Measurements from ENCODE around the gene TP53I13. TPM values are rescaled to one million over a fixed set of nuclear protein-coding genes. Genes with fewer than 3 reads are reported as not detected.
A peak's percentile ranks its signal among the peaks of the same experiment; 100 is the strongest.

Gene TP53I13
- total and polyA plus RNA-seq, 4 donors = 24.2 to 126 (median 61.4) TPM

DNA sequence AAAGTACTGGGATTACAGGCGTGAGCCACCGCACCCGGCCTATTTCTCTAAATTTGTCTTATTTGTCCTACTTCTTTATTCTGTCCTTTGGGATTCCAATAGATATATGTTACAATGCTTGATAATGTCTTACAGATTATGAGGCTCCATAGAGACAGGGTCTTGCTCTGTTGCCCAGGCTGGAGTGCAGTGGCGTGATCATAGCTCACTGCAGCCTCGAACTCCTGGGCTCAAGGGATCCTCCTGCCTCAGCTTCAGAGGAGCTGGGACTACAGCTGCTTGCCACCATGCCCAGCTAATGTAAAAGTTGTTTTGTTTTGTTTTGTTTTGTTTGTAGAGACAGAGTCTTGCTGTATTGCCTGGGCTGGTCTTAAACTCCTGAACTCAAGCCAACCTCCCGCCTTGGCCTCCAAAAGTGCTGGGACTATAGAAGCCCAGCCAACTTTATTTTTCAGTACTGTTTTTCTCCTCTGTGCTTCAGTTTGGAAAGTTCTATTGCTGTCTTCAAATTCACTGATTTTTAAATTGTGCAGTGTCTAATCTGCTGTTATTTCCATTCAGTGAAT, 34.7 kb downstream of the TP53I13 start:
- peak; percentile 16 to 41 (median 37) for DNase-seq
- no peaks in the 10 kb centered on the region for H3K27me3 ChIP-seq (ENCODE audit: control insufficient read depth in 3 of 3, insufficient read depth in 3 of 3, low read length in 2 of 3)
- no peaks in the 10 kb centered on the region for H3K9me3 ChIP-seq (ENCODE audit: control insufficient read depth in 4 of 4, insufficient read depth in 3 of 4, low read length in 3 of 4)
- no peak overlapping the region for H3K27ac ChIP-seq (ENCODE audit: low read depth in 1 of 2, low read length in 1 of 2)
- no peak for ATAC-seq (ENCODE audit: insufficient read depth, low FRiP score)
- no peak overlapping the region for H3K9ac ChIP-seq (ENCODE audit: insufficient read depth in 1 of 2, low read length in 2 of 2)
- 95 to 97% methylated on average over 6 of the region's 6 CpGs for WGBS, 2 donors
- H3K4me3 ChIP-seq = no peak overlapping the region
- TF ChIP-seq, protein P1, sequence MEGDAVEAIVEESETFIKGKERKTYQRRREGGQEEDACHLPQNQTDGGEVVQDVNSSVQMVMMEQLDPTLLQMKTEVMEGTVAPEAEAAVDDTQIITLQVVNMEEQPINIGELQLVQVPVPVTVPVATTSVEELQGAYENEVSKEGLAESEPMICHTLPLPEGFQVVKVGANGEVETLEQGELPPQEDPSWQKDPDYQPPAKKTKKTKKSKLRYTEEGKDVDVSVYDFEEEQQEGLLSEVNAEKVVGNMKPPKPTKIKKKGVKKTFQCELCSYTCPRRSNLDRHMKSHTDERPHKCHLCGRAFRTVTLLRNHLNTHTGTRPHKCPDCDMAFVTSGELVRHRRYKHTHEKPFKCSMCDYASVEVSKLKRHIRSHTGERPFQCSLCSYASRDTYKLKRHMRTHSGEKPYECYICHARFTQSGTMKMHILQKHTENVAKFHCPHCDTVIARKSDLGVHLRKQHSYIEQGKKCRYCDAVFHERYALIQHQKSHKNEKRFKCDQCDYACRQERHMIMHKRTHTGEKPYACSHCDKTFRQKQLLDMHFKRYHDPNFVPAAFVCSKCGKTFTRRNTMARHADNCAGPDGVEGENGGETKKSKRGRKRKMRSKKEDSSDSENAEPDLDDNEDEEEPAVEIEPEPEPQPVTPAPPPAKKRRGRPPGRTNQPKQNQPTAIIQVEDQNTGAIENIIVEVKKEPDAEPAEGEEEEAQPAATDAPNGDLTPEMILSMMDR (IDR thresholded peaks at IDR 0.05; ENCODE audit: control extremely low read depth, extremely low read depth) = no peak
- no peaks in the 10 kb centered on the region for H3K4me1 ChIP-seq (ENCODE audit: control insufficient read depth in 5 of 5, insufficient read depth in 5 of 5, low read length in 5 of 5)
- H3K36me3 ChIP-seq (ENCODE audit: control insufficient read depth in 4 of 4, insufficient read depth in 4 of 4, low read length in 4 of 4) = no peaks in the 10 kb centered on the region

DNA sequence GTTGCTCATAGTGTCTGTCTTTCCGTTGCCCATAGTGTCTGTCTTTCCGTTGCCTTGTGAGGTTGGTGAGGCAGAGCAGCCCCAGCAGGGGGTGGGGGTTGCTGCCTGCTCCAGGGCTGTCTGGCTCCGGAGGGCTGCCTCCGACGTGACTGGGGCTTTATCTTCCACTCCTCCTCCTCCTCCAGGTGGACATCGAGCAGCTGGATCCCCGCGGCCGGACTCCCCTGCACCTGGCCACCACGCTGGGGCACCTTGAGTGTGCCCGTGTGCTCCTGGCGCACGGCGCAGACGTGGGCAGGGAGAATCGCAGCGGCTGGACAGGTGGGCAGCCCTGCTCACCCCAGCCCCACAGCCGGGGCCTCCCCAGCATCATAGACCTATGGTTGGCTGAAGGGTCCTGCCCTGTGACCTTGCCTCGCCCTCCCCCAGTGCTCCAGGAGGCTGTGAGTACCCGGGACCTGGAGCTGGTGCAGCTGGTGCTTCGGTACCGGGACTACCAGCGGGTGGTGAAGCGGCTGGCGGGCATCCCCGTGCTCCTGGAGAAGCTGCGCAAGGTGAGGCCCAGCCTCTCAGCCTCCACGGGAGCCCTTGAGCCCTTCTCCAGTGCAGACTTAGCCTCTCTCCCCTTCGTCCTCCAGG, 39.2 kb downstream of the TP53I13 start:
- 94% methylated on average over 29 of the region's 29 CpGs for WGBS, 2 donors

DNA sequence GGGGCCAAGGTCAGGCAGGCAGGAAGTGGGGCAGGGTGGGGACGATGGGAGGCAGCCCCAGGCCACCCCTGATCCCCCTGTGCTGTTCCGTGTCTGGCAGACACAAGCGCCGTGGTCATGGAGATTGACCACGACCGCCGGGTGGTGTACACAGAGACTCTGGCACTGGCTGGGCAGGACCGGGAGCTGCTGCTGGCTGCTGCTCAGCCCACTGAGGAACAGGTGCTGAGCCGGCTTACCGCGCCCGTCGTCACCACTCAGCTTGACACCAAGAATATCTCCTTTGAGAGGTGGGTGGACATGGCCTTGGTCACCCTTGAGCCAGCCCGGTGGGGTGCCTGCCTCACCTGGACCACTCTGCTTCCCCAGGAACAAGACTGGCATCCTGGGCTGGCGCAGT, 40.5 kb downstream of the TP53I13 start:
- DNase-seq = no peak
- H3K9me3 ChIP-seq (ENCODE audit: control insufficient read depth in 4 of 4, insufficient read depth in 3 of 4, low read length in 3 of 4) = no peaks in the 10 kb centered on the region

More for the DNA sequence above, 39.2 kb downstream of the TP53I13 start:
- no peaks in the 10 kb centered on the region for H3K9me3 ChIP-seq (ENCODE audit: control insufficient read depth in 4 of 4, insufficient read depth in 3 of 4, low read length in 3 of 4)
- DNase-seq (no peak), ATAC-seq (ENCODE audit: insufficient read depth, low FRiP score) (no peak)
- H3K9ac ChIP-seq (ENCODE audit: insufficient read depth in 1 of 2, low read length in 2 of 2) = no peak overlapping the region
- peaks cover 0 to 4% (median 0%) of the 10 kb centered on the region in 3 donors for H3K27me3 ChIP-seq (ENCODE audit: control insufficient read depth in 3 of 3, insufficient read depth in 3 of 3, low read length in 2 of 3)
- H3K27ac ChIP-seq (ENCODE audit: low read depth in 1 of 2, low read length in 1 of 2) = no peak overlapping the region
- TF ChIP-seq, protein P1 (IDR thresholded peaks at IDR 0.05; ENCODE audit: control extremely low read depth, extremely low read depth) = no peak
- no peaks in the 10 kb centered on the region for H3K36me3 ChIP-seq (ENCODE audit: control insufficient read depth in 4 of 4, insufficient read depth in 4 of 4, low read length in 4 of 4)
- H3K4me1 ChIP-seq (ENCODE audit: control insufficient read depth in 5 of 5, insufficient read depth in 5 of 5, low read length in 5 of 5) = no peaks in the 10 kb centered on the region
- no peak overlapping the region for H3K4me3 ChIP-seq

More for the DNA sequence above, 40.5 kb downstream of the TP53I13 start:
- H3K27ac ChIP-seq (ENCODE audit: low read depth in 1 of 2, low read length in 1 of 2) = no peak overlapping the region
- no peak overlapping the region for H3K4me3 ChIP-seq
- H3K9ac ChIP-seq (ENCODE audit: insufficient read depth in 1 of 2, low read length in 2 of 2) = no peak overlapping the region
- ATAC-seq (ENCODE audit: insufficient read depth, low FRiP score) = no peak
- H3K36me3 ChIP-seq (ENCODE audit: control insufficient read depth in 4 of 4, insufficient read depth in 4 of 4, low read length in 4 of 4) = no peaks in the 10 kb centered on the region
- 87 to 88% methylated on average over 15 of the region's 15 CpGs for WGBS, 2 donors
- H3K4me1 ChIP-seq (ENCODE audit: control insufficient read depth in 5 of 5, insufficient read depth in 5 of 5, low read length in 5 of 5) = peaks cover 0 to 6% (median 5%) of the 10 kb centered on the region in 5 donors
- TF ChIP-seq, protein P1 (IDR thresholded peaks at IDR 0.05; ENCODE audit: control extremely low read depth, extremely low read depth) = no peak
- H3K27me3 ChIP-seq (ENCODE audit: control insufficient read depth in 3 of 3, insufficient read depth in 3 of 3, low read length in 2 of 3) = peaks cover 0 to 8% (median 2%) of the 10 kb centered on the region in 3 donors

Measured in lung (tissue), 12 donors.